ENCODE measurements around the gene TMED6. TPM values are rescaled to one million over a fixed set of nuclear protein-coding genes. Genes with fewer than 3 reads are reported as not detected.

The TMED6 gene
- total RNA-seq, 1 experiment from 2014 or later, result 0.91 TPM

DNA sequence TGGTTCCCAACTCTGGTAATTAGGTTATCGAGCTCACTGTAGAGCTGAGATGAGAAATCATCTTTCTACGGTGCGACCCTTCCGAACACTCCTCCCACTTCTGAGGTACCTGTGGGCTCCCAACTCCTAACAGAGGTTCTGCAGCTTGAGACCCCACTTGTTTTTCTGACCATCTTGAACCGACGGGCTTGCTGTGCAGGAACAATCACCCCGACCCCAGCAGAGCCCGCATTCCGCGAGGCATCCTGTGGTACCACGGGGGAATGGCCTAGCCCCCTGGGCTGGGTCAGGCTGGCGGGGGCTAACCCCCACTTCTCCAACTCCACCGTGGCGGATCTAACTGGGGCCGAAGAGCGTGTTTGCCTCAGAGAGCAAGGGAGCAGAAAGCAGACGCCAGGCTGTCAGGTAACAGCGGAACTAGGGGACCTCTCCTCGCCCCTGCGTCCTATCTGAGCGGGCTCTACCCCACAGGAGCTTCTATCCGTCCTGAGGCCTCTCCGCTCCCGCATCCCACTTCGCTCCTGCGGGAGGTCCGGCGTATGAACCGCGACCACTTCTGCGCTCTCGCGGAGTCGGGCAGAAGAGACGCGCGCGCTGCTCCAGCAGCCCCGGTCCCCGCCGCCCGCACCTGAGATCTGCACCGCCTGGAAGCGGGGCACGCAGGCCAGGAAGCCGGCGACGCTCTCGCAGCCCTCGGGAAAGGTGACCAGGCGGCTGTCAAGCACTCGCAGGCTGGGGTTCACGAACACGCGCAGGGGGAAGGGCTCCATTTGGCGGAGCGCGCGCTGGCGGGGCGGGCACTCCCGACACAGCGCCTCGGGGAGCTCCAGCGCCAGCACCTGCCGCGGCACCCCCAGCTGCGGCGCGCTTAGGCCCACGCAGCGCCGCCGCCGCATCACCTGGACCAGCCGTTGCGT, 22.0 kb downstream of the TMED6 start:
- peaks cover 33 to 63% of the 10 kb centered on the region in 2 experiments for H3K36me3 ChIP-seq (ENCODE audit: control insufficient read depth in 1 of 2, insufficient read depth in 2 of 2, low read length in 2 of 2)
- peak overlapping the region; percentile 87 to 88 for H3K4me3 ChIP-seq (replicated peaks in 1 of 2; ENCODE audit: low read depth in 1 of 2, low read length in 2 of 2)
- H3K4me1 ChIP-seq (ENCODE audit: control insufficient read depth in 1 of 2, insufficient read depth in 2 of 2, low read length in 2 of 2), result peaks cover 18 to 33% of the 10 kb centered on the region in 2 experiments
- H2AFZ ChIP-seq (ENCODE audit: low read depth, low read length, poor library complexity, severe bottlenecking), result no peak overlapping the region
- DNase-seq (ENCODE audit: low read depth, low spot score) (no peak), ATAC-seq (peak; percentile 41)
- peak overlapping the region; percentile 87 for H3K27ac ChIP-seq (ENCODE audit: low read depth, low read length)
- ChIA-PET POLR2A (interaction anchor here (1.0 kb wide), 1 partner anchor 11 kb away, joined by 3 read pairs; no protein-coding TSS in a partner anchor), RAD21 (ENCODE audit: low non-redundant PET in 1 of 2, low total read pairs in 2 of 2, uncharacterized antibody in 2 of 2, unreplicated experiment in 2 of 2) (no interaction called here), CTCF (interaction anchor here (0.9 kb wide), 1 partner anchor 44 kb away, joined by 3 read pairs; no protein-coding TSS in a partner anchor)
- intact Hi-C loops (cut with micrococcal nuclease), result no loop called here
- peak overlapping the region; percentile 97 for H3K4me2 ChIP-seq (ENCODE audit: low read length)
- no peaks in the 10 kb centered on the region for H3K27me3 ChIP-seq (ENCODE audit: insufficient read depth, low read length)
- no TSS peak for BruUV-seq (replicated peaks)
- no peaks in the 10 kb centered on the region for H3K9me3 ChIP-seq (ENCODE audit: control insufficient read depth in 1 of 2, insufficient read depth in 1 of 2, low read depth in 1 of 2, low read length in 2 of 2)
- H3K9ac ChIP-seq (ENCODE audit: low read length), result peak overlapping the region; percentile 88
- TF ChIP-seq SRF (IDR thresholded peaks at IDR 0.05; ENCODE audit: low read depth) (no peak), ZBTB33 (IDR thresholded peaks at IDR 0.05; ENCODE audit: extremely low read depth, insufficient replicate concordance, low read length) (no peak), FOSL1 (IDR thresholded peaks at IDR 0.05; ENCODE audit: low read depth) (no peak), ELF1 (IDR thresholded peaks at IDR 0.05; ENCODE audit: borderline replicate concordance, low read depth) (no peak), EZH2phosphoT487 (IDR thresholded peaks at IDR 0.05; ENCODE audit: borderline replicate concordance) (no peak), POLR2AphosphoS5 (IDR thresholded peaks at IDR 0.05; ENCODE audit: low read depth, low read length) (no peak), SIN3A (IDR thresholded peaks at IDR 0.05; ENCODE audit: low read depth) (no peak), ZFX (IDR thresholded peaks at IDR 0.05) (no peak; the same call in 1 of the 2 replicates), RAD21 (IDR thresholded peaks at IDR 0.05; ENCODE audit: low read depth) (no peak), EZH2 (IDR thresholded peaks at IDR 0.05) (no peak), EGR1 (IDR thresholded peaks at IDR 0.05; ENCODE audit: low read depth) (no peak), ZNF274 (IDR thresholded peaks at IDR 0.05; ENCODE audit: low read depth, low read length) (no peak), POLR2A (IDR thresholded peaks at IDR 0.05; ENCODE audit: borderline replicate concordance, extremely low read depth, insufficient read depth, insufficient read length) (no peak), SP1 (IDR thresholded peaks at IDR 0.05; ENCODE audit: low read depth) (no peak), CBX3 (IDR thresholded peaks at IDR 0.05; ENCODE audit: low read depth) (no peak), YY1 (IDR thresholded peaks at IDR 0.05; ENCODE audit: extremely low read depth, insufficient replicate concordance, low read depth, low read length) (no peak), JUND (IDR thresholded peaks at IDR 0.05) (no peak)
- TF ChIP-seq, protein P1, sequence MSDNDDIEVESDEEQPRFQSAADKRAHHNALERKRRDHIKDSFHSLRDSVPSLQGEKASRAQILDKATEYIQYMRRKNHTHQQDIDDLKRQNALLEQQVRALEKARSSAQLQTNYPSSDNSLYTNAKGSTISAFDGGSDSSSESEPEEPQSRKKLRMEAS (IDR thresholded peaks at IDR 0.05), result no peak
- TF ChIP-seq, protein P2, sequence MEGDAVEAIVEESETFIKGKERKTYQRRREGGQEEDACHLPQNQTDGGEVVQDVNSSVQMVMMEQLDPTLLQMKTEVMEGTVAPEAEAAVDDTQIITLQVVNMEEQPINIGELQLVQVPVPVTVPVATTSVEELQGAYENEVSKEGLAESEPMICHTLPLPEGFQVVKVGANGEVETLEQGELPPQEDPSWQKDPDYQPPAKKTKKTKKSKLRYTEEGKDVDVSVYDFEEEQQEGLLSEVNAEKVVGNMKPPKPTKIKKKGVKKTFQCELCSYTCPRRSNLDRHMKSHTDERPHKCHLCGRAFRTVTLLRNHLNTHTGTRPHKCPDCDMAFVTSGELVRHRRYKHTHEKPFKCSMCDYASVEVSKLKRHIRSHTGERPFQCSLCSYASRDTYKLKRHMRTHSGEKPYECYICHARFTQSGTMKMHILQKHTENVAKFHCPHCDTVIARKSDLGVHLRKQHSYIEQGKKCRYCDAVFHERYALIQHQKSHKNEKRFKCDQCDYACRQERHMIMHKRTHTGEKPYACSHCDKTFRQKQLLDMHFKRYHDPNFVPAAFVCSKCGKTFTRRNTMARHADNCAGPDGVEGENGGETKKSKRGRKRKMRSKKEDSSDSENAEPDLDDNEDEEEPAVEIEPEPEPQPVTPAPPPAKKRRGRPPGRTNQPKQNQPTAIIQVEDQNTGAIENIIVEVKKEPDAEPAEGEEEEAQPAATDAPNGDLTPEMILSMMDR (IDR thresholded peaks at IDR 0.05 in 2 of 3, conservative IDR thresholded peaks at IDR 0.05 in 1 of 3; ENCODE audit: borderline replicate concordance in 1 of 3, insufficient read depth in 1 of 3, low read depth in 2 of 3, low read length in 2 of 3), result no peak
- no peaks in the 10 kb centered on the region for H3K9me2 ChIP-seq (ENCODE audit: insufficient read depth)
- H3K79me2 ChIP-seq (ENCODE audit: insufficient read depth, low read length), result peaks cover 84% of the 10 kb centered on the region
- peaks cover 20% of the 10 kb centered on the region; the same call in 1 of the 2 replicates for H4K20me1 ChIP-seq (ENCODE audit: insufficient read depth)
